HCT116 (cell line): ENCODE data around the gene CHSY3. TPM values are rescaled to one million over a fixed set of nuclear protein-coding genes. Genes with fewer than 3 reads are reported as not detected.

Source experiments
- ATAC-seq: fragments of 200-7000 bp; cut with Tn5 transposase; 2 replicates; pipeline ENCODE4 v1.9.1; 2020; ENCODE audit warnings: mild to moderate bottlenecking, moderate library complexity
- BruUV-seq: library from RNA; stranded (reverse); fragments of 400-500 nt; replicated peaks from 2 replicates; lab custom pipeline; 2021; lab: Mats Ljungman, UMichigan
- CTCF ChIA-PET: fragments of 300-600 bp; sonication (Branson Sonifier 250); formaldehyde crosslinking; loops from one replicate; lab custom pipeline; 2021; ENCODE audit warnings: antibody characterized with exemption; lab: Charles Lee
- POLR2A ChIA-PET: fragments of 300-600, 350-600 bp; sonication (Branson Sonifier 250); formaldehyde crosslinking; loops from one replicate; lab custom pipeline; 2021; ENCODE audit warnings: antibody characterized with exemption; lab: Charles Lee
- RAD21 ChIA-PET, 2 experiments: fragments of 300-600 bp; sonication (Branson Sonifier 250); formaldehyde crosslinking; loops; one replicate each; lab custom pipeline; 2023; ENCODE audit warnings: low total read pairs in 2 of 2; ENCODE audit not compliant: uncharacterized antibody in 2 of 2, unreplicated experiment in 2 of 2, low non-redundant PET in 1 of 2; lab: Charles Lee
- DNase-seq: peaks from one replicate; pipeline ENCODE4 v3.0.0-alpha.2; 2010; ENCODE audit warnings: low read depth, low spot score
- H2AFZ ChIP-seq: fragments of 200-600 bp; shearing (Covaris generic), sonication (generic); 2 replicates; pipeline ENCODE4 v1.6.1; 2017; ENCODE audit warnings: low read depth, mixed run types, mixed read lengths, antibody characterized with exemption, low read length; ENCODE audit not compliant: poor library complexity, severe bottlenecking
- H3K27ac ChIP-seq: 2 replicates; pipeline ENCODE4 v1.5.1; 2012; ENCODE audit warnings: low read depth, low read length
- H3K27me3 ChIP-seq: fragments of 200-600 bp; sonication (generic); 2 replicates; pipeline ENCODE4 v1.6.1; 2016; ENCODE audit warnings: mixed run types, low read length, mixed read lengths; ENCODE audit not compliant: insufficient read depth
- H3K36me3 ChIP-seq, 2 experiments: fragments of 200-500 bp in 1 of 2; fragments of 200-600 bp in 1 of 2; sonication (Bioruptor generic) in 1 of 2; sonication (generic) in 1 of 2; 2 replicates each; pipeline versions ENCODE4 v1.5.1 to v1.6.1; 2014 to 2016; ENCODE audit warnings: low read length in 2 of 2, inconsistent platforms in 1 of 2, mixed read lengths in 1 of 2, mixed run types in 1 of 2; ENCODE audit not compliant: insufficient read depth in 2 of 2, control insufficient read depth in 1 of 2
- H3K4me1 ChIP-seq, 2 experiments: fragments of 200-600 bp in 1 of 2; sonication (generic) in 1 of 2; 2 replicates each; pipeline versions ENCODE4 v1.5.1 to v1.6.1; 2012 to 2017; ENCODE audit warnings: low read length in 2 of 2, inconsistent platforms in 1 of 2, mild to moderate bottlenecking in 1 of 2, mixed read lengths in 1 of 2, mixed run types in 1 of 2, moderate library complexity in 1 of 2; ENCODE audit not compliant: insufficient read depth in 2 of 2, control insufficient read depth in 1 of 2
- H3K4me2 ChIP-seq: fragments of 200-600 bp; sonication (generic); 2 replicates; pipeline ENCODE4 v1.6.1; 2017; ENCODE audit warnings: mixed run types, low read length, mixed read lengths
- H3K4me3 ChIP-seq, 2 experiments: fragments of 200-600 bp in 1 of 2; sonication (generic) in 1 of 2; replicated peaks in 1 of 2; 2 replicates each; pipeline ENCODE4 v1.5.1; 2011 to 2016; ENCODE audit warnings: low read length in 2 of 2, control low read depth in 1 of 2, low read depth in 1 of 2, mild to moderate bottlenecking in 1 of 2, mixed read lengths in 1 of 2, mixed run types in 1 of 2
- H3K79me2 ChIP-seq: fragments of 200-600 bp; sonication (generic); 2 replicates; pipeline ENCODE4 v1.6.1; 2017; ENCODE audit warnings: mild to moderate bottlenecking, mixed run types, low read length, moderate library complexity, mixed read lengths; ENCODE audit not compliant: insufficient read depth
- H3K9ac ChIP-seq: fragments of 200-600 bp; sonication (generic); 2 replicates; pipeline ENCODE4 v1.6.1; 2016; ENCODE audit warnings: low read length, mixed read lengths
- H3K9me2 ChIP-seq: fragments of 200-600 bp; sonication (generic), shearing (Covaris generic); 2 replicates; pipeline ENCODE4 v1.6.1; 2017; ENCODE audit warnings: mixed run types, mild to moderate bottlenecking, moderate library complexity; ENCODE audit not compliant: insufficient read depth
- H3K9me3 ChIP-seq, 2 experiments: fragments of 200-500 bp in 1 of 2; fragments of 200-600 bp in 1 of 2; sonication (Bioruptor generic) in 1 of 2; sonication (generic) in 1 of 2; 2 replicates each; pipeline ENCODE4 v1.6.1; 2014 to 2017; ENCODE audit warnings: low read length in 2 of 2, mixed read lengths in 2 of 2, inconsistent platforms in 1 of 2, low read depth in 1 of 2, mild to moderate bottlenecking in 1 of 2, mixed run types in 1 of 2, moderate library complexity in 1 of 2; ENCODE audit not compliant: control insufficient read depth in 1 of 2, insufficient read depth in 1 of 2
- H4K20me1 ChIP-seq: fragments of 200-600 bp; sonication (generic), shearing (Covaris generic); 2 replicates; pipeline ENCODE4 v1.6.1; 2017; ENCODE audit warnings: mixed run types, mild to moderate bottlenecking, moderate library complexity; ENCODE audit not compliant: insufficient read depth
- CBX3 ChIP-seq: IDR thresholded peaks from 2 replicates; pipeline ENCODE4 v1.6.1; 2012; ENCODE audit warnings: low read depth
- CEBPB ChIP-seq: IDR thresholded peaks from 2 replicates; pipeline ENCODE4 v1.6.1; 2012; ENCODE audit warnings: low read depth
- EGR1 ChIP-seq: IDR thresholded peaks from 2 replicates; pipeline ENCODE4 v1.6.1; 2012; ENCODE audit warnings: low read depth
- EZH2phosphoT487 ChIP-seq: fragments of 200-600 bp; IDR thresholded peaks from 2 replicates; pipeline ENCODE4 v1.6.1; 2018; ENCODE audit warnings: antibody characterized with exemption, borderline replicate concordance
- FOSL1 ChIP-seq: IDR thresholded peaks from 2 replicates; pipeline ENCODE4 v1.6.1; 2012; ENCODE audit warnings: low read depth
- POLR2A ChIP-seq: IDR thresholded peaks from 2 replicates; pipeline ENCODE4 v1.7.0; 2011; ENCODE audit warnings: borderline replicate concordance; ENCODE audit not compliant: insufficient read depth, insufficient read length; ENCODE audit errors: extremely low read depth
- RAD21 ChIP-seq: IDR thresholded peaks from 2 replicates; pipeline ENCODE4 v1.6.1; 2012; ENCODE audit warnings: low read depth, mild to moderate bottlenecking
- SIN3A ChIP-seq: IDR thresholded peaks from 2 replicates; pipeline ENCODE4 v1.6.1; 2012; ENCODE audit warnings: low read depth
- SP1 ChIP-seq: IDR thresholded peaks from 2 replicates; pipeline ENCODE4 v1.6.1; 2012; ENCODE audit warnings: low read depth
- SRF ChIP-seq: IDR thresholded peaks from 2 replicates; pipeline ENCODE4 v1.6.1; 2012; ENCODE audit warnings: low read depth
- TCF7L2 ChIP-seq: IDR thresholded peaks from 2 replicates; pipeline ENCODE4 v1.7.0; 2011; ENCODE audit warnings: borderline replicate concordance, inconsistent platforms; ENCODE audit not compliant: insufficient read depth, insufficient read length; ENCODE audit errors: extremely low read depth
- ZFX ChIP-seq: fragments of 450-650 bp; IDR thresholded peaks from 2 replicates; pipeline ENCODE4 v1.6.1; 2017
- intact Hi-C: fragments of 100-400 bp; cut with micrococcal nuclease; formaldehyde crosslinking; loops from 2 replicates; pipeline ENCODE4 v1.10.0; 2022
- total RNA-seq: library from RNA; stranded (reverse); gene quantifications from one replicate; pipeline ENCODE4 v1.2.1, GENCODE V29; 2021; ENCODE audit not compliant: unreplicated experiment
- TF ChIP-seq, protein P1 (sequence below), 3 experiments: fragments of 200-600 bp in 1 of 3; sonication (generic) in 1 of 3; IDR thresholded peaks in 2 of 3; conservative IDR thresholded peaks in 1 of 3; 2 replicates each; pipeline ENCODE4 v1.5.1; 2012 to 2017; ENCODE audit warnings: low read depth in 2 of 3, low read length in 2 of 3, antibody characterized with exemption in 1 of 3, borderline replicate concordance in 1 of 3, control low read depth in 1 of 3, mild to moderate bottlenecking in 1 of 3, mixed read lengths in 1 of 3, mixed run types in 1 of 3, moderate library complexity in 1 of 3; ENCODE audit not compliant: insufficient read depth in 1 of 3
- TF ChIP-seq, protein P2 (sequence below): IDR thresholded peaks from 2 replicates; pipeline ENCODE4 v1.6.1; 2012; ENCODE audit warnings: low read depth
- TF ChIP-seq, protein P3 (sequence below): IDR thresholded peaks from 2 replicates; pipeline ENCODE4 v1.6.1; 2011; ENCODE audit warnings: mild to moderate bottlenecking, low read length, moderate library complexity; ENCODE audit not compliant: insufficient replicate concordance; ENCODE audit errors: extremely low read depth

The CHSY3 gene
- total RNA-seq, 1 experiment from 2014 or later: 2.3 TPM

DNA sequence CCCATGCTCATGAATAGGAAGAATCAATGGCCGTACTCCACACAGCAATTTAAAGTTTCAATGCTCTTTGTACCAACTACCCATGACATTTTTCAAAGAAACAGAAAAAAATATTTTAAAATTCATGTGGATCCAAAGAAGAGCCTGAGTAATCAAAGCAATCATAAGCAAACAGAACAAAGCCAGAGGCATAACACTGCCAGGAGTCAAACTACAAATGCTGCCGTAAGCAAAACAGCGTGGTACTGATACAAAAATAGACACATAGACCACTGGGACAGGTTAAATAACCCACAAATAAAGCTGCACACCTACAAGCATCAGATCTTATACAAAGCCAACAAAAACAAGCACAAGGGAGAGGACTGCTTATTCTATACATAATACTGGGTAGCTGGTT is 107.7 kb downstream of the CHSY3 start:
- no peaks in the 10 kb centered on the region for H3K4me1 ChIP-seq
- H4K20me1 ChIP-seq: no peaks in the 10 kb centered on the region
- no peak overlapping the region for H3K4me3 ChIP-seq
- no peaks in the 10 kb centered on the region for H3K36me3 ChIP-seq
- DNase-seq: no peak
- H3K9me2 ChIP-seq: no peaks in the 10 kb centered on the region
- ATAC-seq: no peak
- H3K27ac ChIP-seq: no peak overlapping the region
- TF ChIP-seq FOSL1: no peak
- TF ChIP-seq SRF: no peak
- no peak for TF ChIP-seq EGR1
- TF ChIP-seq, protein P1, sequence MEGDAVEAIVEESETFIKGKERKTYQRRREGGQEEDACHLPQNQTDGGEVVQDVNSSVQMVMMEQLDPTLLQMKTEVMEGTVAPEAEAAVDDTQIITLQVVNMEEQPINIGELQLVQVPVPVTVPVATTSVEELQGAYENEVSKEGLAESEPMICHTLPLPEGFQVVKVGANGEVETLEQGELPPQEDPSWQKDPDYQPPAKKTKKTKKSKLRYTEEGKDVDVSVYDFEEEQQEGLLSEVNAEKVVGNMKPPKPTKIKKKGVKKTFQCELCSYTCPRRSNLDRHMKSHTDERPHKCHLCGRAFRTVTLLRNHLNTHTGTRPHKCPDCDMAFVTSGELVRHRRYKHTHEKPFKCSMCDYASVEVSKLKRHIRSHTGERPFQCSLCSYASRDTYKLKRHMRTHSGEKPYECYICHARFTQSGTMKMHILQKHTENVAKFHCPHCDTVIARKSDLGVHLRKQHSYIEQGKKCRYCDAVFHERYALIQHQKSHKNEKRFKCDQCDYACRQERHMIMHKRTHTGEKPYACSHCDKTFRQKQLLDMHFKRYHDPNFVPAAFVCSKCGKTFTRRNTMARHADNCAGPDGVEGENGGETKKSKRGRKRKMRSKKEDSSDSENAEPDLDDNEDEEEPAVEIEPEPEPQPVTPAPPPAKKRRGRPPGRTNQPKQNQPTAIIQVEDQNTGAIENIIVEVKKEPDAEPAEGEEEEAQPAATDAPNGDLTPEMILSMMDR (IDR thresholded peaks at IDR 0.05 in 2 of 3, conservative IDR thresholded peaks at IDR 0.05 in 1 of 3; ENCODE audit: borderline replicate concordance in 1 of 3, insufficient read depth in 1 of 3, low read depth in 2 of 3, low read length in 2 of 3): no peak
- TF ChIP-seq SP1: no peak
- TF ChIP-seq, protein P2, sequence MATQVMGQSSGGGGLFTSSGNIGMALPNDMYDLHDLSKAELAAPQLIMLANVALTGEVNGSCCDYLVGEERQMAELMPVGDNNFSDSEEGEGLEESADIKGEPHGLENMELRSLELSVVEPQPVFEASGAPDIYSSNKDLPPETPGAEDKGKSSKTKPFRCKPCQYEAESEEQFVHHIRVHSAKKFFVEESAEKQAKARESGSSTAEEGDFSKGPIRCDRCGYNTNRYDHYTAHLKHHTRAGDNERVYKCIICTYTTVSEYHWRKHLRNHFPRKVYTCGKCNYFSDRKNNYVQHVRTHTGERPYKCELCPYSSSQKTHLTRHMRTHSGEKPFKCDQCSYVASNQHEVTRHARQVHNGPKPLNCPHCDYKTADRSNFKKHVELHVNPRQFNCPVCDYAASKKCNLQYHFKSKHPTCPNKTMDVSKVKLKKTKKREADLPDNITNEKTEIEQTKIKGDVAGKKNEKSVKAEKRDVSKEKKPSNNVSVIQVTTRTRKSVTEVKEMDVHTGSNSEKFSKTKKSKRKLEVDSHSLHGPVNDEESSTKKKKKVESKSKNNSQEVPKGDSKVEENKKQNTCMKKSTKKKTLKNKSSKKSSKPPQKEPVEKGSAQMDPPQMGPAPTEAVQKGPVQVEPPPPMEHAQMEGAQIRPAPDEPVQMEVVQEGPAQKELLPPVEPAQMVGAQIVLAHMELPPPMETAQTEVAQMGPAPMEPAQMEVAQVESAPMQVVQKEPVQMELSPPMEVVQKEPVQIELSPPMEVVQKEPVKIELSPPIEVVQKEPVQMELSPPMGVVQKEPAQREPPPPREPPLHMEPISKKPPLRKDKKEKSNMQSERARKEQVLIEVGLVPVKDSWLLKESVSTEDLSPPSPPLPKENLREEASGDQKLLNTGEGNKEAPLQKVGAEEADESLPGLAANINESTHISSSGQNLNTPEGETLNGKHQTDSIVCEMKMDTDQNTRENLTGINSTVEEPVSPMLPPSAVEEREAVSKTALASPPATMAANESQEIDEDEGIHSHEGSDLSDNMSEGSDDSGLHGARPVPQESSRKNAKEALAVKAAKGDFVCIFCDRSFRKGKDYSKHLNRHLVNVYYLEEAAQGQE: no peak
- TF ChIP-seq EZH2phosphoT487: no peak
- TF ChIP-seq POLR2A: no peak
- no peak for TF ChIP-seq ZFX
- no peak for TF ChIP-seq CBX3
- TF ChIP-seq RAD21: no peak
- TF ChIP-seq TCF7L2: no peak
- no peak for TF ChIP-seq SIN3A
- TF ChIP-seq, protein P3, sequence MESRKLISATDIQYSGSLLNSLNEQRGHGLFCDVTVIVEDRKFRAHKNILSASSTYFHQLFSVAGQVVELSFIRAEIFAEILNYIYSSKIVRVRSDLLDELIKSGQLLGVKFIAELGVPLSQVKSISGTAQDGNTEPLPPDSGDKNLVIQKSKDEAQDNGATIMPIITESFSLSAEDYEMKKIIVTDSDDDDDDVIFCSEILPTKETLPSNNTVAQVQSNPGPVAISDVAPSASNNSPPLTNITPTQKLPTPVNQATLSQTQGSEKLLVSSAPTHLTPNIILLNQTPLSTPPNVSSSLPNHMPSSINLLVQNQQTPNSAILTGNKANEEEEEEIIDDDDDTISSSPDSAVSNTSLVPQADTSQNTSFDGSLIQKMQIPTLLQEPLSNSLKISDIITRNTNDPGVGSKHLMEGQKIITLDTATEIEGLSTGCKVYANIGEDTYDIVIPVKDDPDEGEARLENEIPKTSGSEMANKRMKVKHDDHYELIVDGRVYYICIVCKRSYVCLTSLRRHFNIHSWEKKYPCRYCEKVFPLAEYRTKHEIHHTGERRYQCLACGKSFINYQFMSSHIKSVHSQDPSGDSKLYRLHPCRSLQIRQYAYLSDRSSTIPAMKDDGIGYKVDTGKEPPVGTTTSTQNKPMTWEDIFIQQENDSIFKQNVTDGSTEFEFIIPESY: no peak
- no peak for TF ChIP-seq CEBPB
- ChIA-PET CTCF (no interaction called here), RAD21 (no interaction called here), POLR2A (no interaction called here)
- no TSS peak for BruUV-seq
- no peak overlapping the region for H3K4me2 ChIP-seq
- intact Hi-C loops: no loop called here
- H3K9me3 ChIP-seq: no peaks in the 10 kb centered on the region
- no peak overlapping the region for H3K9ac ChIP-seq
- no peaks in the 10 kb centered on the region for H3K27me3 ChIP-seq
- H2AFZ ChIP-seq: no peak overlapping the region
- no peaks in the 10 kb centered on the region for H3K79me2 ChIP-seq
